Activated CD4-positive, alpha-beta T cell treated with anti-CD3 and anti-CD28 coated beads, Interleukin-2, Interleukin-6, amounts not matched to agents 100 ng/mL and 50 ng/mL, durations not matched to agents 16 hours and 8 hours (primary cell): ENCODE measurements around the gene DENND1B.
"Not testable (repeated sequence)": the region's sequence is repeated elsewhere in the genome, so short reads cannot be mapped to it uniquely, and the experiment has no call there.

ENCODE experiments used
- DNase-seq: peaks from one replicate; pipeline ENCODE4 v3.0.0-alpha.2; 2020

DENND1B gene

DNA sequence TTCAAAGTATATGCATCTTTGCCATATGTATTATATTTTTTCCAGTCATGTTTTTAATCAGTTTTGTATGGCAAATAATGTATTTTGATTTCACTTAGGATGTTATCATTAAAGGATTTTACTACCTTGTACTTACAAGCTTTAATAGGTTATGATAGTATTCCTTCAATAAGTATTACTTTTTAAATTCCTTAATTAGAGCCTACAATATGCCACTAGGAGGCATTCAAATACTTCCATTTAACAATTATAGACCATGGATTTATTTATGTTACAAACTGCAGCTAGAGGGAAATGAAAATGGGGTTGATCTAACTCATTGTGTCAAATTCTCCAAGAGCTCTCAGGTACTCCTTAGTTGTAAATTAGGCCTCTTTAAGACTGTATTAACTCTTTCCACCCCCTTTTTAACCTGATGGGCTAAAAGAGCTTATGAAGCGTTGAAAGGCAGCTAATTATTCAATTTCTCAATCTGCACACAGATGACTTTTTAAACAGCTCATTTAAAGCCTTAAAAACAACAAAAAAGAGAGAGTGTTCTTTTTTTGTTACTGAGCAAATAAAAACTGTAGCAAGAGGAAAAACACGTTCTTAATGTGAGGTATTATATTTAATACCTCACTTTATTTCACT is 156.2 kb downstream of the DENND1B start:
- DNase-seq = no peak

GRCh38 chr1:197618061-197618460 is 157.2 kb downstream of the DENND1B start:
- no peak for DNase-seq

DNA sequence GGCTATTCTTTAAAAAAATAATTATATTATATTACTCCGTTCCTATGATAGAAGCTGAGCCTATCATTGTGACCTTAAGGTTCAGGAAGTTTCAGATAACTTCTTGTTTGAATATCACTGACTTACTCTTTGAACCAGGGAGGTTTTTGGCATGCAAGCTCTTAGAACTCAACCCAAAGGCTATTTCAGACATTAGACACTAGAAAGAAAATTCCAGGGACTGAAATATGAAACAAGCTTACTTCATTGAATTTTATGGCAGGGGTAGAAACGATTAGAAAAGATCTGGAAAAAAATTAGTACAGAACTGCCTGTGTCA is 159.6 kb downstream of the DENND1B start:
- no peak for DNase-seq

DNA sequence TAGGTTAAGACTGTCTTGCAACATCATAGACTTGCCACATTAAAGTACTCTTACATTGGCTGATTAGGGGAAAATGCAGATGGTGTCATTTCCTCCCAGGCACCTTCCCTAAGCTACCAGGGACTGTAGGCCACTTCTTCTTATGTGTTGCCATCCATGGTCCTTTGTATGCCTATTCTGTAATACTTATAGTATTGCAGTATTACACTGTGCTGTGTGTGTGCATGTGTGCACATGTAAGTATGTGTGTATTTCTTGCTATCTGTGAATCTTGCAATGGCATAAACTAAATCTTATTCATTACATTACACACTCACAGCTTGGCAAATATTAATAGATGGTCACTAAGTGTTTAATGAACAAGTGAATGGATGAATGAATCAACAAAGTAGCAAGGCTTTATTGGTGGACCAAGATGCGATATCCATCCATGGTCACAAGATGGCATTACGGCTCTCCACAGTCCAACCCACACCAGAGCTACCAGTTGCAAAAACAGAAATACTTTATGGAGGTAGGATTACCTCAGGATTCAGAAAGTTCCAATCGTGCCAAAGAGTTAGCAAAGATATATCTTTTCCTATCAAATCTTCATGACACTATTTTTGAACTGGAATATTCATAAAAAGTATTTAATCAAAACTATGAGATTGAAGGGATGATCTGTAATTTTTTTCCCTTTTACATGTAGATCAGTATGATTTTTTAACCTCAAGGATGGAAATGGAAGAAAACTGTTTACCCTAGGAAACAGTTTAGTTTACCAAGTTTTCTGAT is 160.2 kb downstream of the DENND1B start:
- peak; percentile 42 for DNase-seq

GRCh38 chr1:197606168-197606845 is 169.0 kb downstream of the DENND1B start:
- no peak for DNase-seq

GRCh38 chr1:197604302-197604701 is 171.0 kb downstream of the DENND1B start:
- DNase-seq = no peak

DNA sequence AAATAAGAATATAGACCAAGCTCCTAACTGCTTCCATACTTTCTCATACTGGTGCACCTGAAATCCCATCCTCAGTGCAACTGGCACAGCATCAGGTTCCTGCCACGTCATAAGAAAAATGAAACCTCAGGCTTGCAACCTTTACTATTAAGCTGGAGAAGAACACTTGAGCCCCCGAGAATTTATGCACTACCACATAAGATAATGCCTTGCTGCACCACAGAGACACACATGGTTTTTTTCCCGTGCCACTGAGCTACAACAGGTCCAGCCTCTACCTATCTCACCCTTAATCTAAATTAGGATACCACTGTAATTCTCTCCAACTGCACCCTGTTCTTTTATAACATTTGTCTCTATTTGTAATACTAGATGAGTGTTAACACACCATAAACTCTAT is 174.5 kb downstream of the DENND1B start:
- no peak for DNase-seq

DNA sequence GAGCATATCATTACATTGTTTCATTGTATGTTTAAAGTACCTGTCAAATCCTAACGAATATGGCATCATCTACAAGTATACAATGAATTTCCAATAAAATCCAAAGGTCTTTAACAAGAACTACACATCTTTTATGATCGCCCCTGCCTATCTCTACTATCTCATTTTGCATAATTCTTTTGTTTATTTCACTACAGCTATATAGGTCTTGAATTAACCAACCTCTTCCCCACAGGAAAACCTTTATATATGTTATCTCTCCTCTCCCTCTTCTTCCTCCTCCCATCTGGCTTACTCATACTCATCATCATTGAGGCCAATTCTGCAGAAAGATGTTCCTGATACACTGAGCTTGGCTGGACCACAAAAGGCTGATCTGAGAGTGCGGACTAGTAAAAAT is 175.5 kb downstream of the DENND1B start:
- no peak for DNase-seq

DNA sequence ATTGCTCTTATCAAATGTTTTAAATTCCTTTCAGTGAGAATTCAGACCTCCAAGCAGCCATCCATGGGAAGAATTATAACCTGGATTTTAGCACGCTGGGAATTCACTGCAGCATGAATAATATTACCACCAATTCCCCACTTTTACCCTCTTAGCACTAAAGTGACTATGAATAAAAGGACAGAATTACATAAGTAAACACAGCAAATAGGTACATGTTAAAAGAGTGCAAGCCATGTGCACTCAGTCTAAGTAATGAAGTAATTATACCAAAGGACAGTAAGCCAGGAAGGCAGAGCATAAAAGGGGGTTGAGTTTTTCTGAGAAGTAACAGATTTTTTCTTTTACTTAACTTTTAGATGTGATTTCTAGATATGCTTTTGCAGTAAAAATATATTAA is 176.3 kb downstream of the DENND1B start:
- no peak for DNase-seq

GRCh38 chr1:197595304-197595904 is 179.9 kb downstream of the DENND1B start:
- DNase-seq = no peak

DNA sequence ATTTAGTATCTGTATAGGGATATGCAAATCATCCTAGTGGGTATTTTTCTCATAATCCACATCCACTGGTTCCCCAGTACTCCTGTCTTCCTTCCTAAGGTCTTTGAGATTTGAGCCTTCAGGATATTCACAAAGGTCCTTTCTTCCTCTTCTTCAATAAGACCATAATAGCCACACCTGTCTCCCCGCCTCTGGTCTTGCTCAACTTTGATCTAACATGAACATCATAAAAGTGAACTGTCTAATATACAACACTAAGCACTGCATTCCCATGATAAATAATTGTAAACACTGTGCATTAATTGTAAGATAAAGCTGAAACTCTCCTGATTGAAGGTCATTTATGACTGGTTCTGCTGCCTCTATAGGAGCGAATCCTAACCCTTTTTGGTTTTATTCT is 184.6 kb downstream of the DENND1B start:
- no peak for DNase-seq

DNA sequence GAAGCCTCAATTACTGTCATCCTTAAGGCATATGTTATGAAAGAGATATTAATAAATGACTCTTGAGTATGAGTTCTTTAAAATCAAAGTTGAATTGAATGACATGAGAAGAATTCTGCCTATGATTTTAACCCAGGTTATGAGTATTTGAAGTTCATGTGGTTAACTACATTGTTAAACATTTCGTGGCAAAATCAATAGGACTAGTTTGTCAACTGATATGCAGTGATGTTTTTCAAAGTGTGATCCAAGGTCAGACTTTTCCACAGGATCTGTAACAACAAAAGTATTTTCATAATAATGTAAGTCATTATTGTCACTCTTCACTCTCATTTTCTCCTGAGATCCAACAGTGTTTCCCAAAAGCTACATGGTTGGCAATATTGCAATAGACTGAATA is 189.5 kb downstream of the DENND1B start:
- no peak for DNase-seq

DNA sequence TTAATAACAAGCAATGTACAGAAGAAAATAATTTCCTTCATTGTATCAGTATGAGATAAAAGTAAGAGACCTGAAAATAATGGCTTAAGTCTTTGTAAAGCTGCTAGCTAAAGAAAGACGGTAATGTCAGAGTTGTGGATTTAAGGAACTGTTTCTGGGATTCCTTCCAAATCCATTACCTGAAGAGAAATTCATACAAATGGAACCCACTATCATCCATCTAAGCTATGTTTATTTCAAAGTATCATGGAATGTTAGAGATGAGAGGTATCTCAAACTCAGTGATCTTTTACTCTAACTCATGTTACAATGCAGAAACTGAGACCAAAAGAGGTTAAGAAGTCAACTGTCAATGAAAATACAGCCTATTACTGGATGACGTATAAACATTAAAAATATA is 197.7 kb downstream of the DENND1B start:
- DNase-seq = no peak

DNA sequence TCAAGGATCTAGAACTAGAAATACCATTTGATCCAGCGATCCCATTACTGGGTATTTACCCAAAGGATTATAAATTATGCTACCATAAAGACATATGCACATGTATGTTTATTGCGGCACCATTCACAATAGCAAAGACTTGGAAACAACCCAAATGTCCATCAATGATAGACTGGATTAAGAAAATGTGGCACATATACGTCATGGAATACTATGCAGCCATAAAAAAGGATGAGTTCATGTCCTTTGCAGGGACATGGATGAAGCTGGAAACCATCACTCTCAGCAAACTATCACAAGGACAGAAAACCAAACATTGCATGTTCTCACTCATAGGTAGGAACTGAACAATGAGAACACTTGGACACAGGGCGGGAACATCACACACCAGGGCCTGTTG is 199.7 kb downstream of the DENND1B start:
- not testable (repeated sequence) for DNase-seq

- DNase-seq = no peak
These were observed 203.1 kb downstream of the DENND1B start for GRCh38 chr1:197572169-197572568.

DNA sequence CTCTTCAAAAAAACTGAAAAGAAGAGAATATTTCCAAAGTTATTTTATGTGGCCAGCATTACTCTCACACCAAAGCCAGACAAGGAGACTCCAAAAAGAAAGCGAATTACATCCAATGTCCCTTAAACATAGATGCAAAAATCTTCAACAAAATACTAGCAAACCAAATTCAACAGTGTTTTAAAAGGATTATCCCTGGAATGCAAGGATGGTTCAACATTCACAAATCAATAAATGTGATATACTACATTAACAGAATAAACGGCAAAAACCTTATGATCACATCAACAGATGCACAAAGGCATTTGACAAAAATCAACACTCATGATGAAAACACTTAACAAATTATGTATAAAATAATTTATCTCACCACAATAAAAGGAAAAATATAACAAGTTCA is 207.8 kb downstream of the DENND1B start:
- no peak for DNase-seq

GRCh38 chr1:197561041-197561440 is 214.2 kb downstream of the DENND1B start:
- no peak for DNase-seq

DNA sequence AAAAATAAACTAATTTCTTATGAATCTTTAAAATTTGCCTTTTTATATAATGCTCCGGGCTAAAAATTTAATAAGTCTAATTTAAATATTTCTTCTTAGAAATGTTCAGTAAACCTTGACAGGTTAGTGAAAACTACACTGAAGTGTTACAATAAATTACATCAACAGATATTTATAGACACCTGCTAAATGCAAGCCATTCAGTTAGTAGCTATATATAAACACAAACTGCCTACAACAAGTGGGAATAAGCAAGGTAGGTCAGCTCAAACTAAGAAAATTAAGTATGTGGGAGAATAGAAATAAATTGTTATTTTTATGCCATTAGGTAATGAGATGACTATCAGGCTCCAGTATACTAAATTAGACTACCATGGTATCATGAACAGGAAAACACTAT is 215.6 kb downstream of the DENND1B start:
- no peak for DNase-seq

DNA sequence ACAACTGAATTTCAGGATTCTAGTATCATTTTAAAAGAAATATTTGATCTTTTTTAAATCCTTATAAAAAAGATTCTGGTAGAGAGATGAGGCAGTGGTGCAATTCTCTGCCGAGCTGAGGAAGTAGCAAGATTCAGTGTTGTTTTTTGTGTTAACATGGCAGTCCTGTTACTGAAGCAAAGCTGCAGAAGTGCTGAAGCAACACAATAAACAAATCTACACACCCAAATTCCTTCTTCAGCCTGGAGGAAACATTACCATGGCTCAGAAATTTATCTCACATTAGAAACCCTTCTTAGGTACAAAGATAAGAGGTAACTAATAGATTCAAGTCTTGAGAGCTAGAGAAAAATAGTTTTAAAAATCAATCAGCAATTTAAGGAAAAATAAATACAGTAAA is 216.0 kb downstream of the DENND1B start:
- DNase-seq = no peak

DNA sequence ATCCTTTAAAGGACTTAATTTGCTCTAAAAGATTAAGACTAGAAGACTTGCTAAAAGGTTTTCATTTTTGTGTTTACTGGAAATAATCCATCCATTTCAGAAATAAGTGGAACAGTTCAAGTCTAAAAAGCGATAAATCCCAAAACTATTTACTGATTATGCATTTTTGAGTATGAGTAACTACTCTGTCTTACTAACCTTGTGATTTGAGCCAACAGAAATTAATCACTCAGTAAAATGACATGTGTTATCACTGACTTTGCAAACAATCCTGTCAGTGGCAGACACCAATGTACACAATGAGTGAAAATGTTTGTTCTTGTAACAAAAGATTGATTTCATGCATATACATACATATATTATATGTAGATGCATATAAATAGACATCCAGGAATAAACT is 218.0 kb downstream of the DENND1B start:
- no peak for DNase-seq

GRCh38 chr1:197553281-197553680 is 222.0 kb downstream of the DENND1B start:
- no peak for DNase-seq

DNA sequence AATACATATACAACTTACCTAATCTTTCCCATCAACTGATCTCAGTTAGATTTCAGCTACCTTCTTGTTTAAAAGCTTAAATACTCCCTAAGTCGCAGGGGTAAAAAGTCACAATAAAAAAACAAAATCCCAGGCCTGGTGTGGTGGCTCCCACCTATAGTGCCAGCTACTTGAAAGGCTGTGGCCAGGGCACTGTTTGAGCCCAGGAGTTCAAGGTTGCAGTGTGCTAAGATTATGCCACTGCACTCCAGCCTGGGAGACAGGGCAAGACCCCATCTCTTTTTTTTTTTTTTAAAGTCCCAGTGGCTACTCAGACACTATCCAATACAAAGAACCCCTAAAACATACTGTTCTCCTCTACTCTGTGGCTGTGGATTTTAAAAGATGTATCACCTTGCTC is 228.3 kb downstream of the DENND1B start:
- no peak for DNase-seq

GRCh38 chr1:197544553-197544952 is 230.7 kb downstream of the DENND1B start:
- DNase-seq = no peak

- no peak for DNase-seq
These were observed 231.2 kb downstream of the DENND1B start for GRCh38 chr1:197544130-197544529.
